SK-N-SH treated with all-trans-retinoic acid at 6 μM for 48 hours (cell line): ENCODE data around the gene HES4.

Experiments
- ATAC-seq: fragments of 200-7000 bp; cut with Tn5 transposase; 3 replicates; pipeline ENCODE4 v1.9.1; 2020; ENCODE audit warnings: mild to moderate bottlenecking, moderate library complexity
- ARNTL ChIP-seq: fragments of 450-650 bp; formaldehyde crosslinking; IDR thresholded peaks from 2 replicates; pipeline ENCODE4 v1.5.0; 2020; ENCODE audit warnings: low read depth, mild to moderate bottlenecking, moderate library complexity, borderline replicate concordance
- BACH2 ChIP-seq: fragments of 250-450 bp; sonication (Bioruptor Pico); IDR thresholded peaks from 2 replicates; pipeline ENCODE4 v1.9.0; 2021; ENCODE audit warnings: mild to moderate bottlenecking, borderline replicate concordance
- CSDC2 ChIP-seq: fragments of 250-450 bp; sonication (Bioruptor Pico); IDR thresholded peaks from 2 replicates; pipeline ENCODE4 v1.5.0; 2020; ENCODE audit warnings: mild to moderate bottlenecking, moderate library complexity
- CSRNP3 ChIP-seq: fragments of 250-450 bp; sonication (Bioruptor Pico); IDR thresholded peaks from 2 replicates; pipeline ENCODE4 v1.5.1; 2021; ENCODE audit warnings: mild to moderate bottlenecking, moderate library complexity
- ESRRG ChIP-seq: fragments of 250-450 bp; sonication (Bioruptor Pico); IDR thresholded peaks from 2 replicates; pipeline ENCODE4 v1.6.1; 2021; ENCODE audit warnings: mild to moderate bottlenecking
- GLIS3 ChIP-seq: fragments of 250-450 bp; sonication (Bioruptor Pico); IDR thresholded peaks from 2 replicates; pipeline ENCODE4 v1.5.0; 2020; ENCODE audit warnings: mild to moderate bottlenecking, moderate library complexity
- ISL1 ChIP-seq: fragments of 250-450 bp; sonication (Bioruptor Pico); IDR thresholded peaks from 2 replicates; pipeline ENCODE4 v2.1.2; 2022; ENCODE audit warnings: mild to moderate bottlenecking, moderate library complexity
- OSR1 ChIP-seq: fragments of 250-450 bp; sonication (Bioruptor Pico); IDR thresholded peaks from 2 replicates; pipeline ENCODE4 v1.8.0; 2022; ENCODE audit warnings: moderate library complexity, mild to moderate bottlenecking, inconsistent platforms
- PATZ1 ChIP-seq: fragments of 250-450 bp; sonication (Bioruptor Pico); IDR thresholded peaks from 2 replicates; pipeline ENCODE4 v1.8.0; 2020; ENCODE audit warnings: mild to moderate bottlenecking, moderate library complexity, borderline replicate concordance
- POU6F1 ChIP-seq: fragments of 250-450 bp; sonication (Bioruptor Pico); IDR thresholded peaks from 2 replicates; pipeline ENCODE4 v1.8.0; 2021; ENCODE audit warnings: low read depth, mild to moderate bottlenecking, moderate library complexity, borderline replicate concordance
- PPARA ChIP-seq: fragments of 250-450 bp; sonication (Bioruptor Pico); IDR thresholded peaks from 2 replicates; pipeline ENCODE4 v1.5.0; 2020; ENCODE audit warnings: mild to moderate bottlenecking, borderline replicate concordance
- RARB ChIP-seq: fragments of 250-450 bp; sonication (Bioruptor Pico); IDR thresholded peaks from 2 replicates; pipeline ENCODE4 v1.8.0; 2021; ENCODE audit warnings: mild to moderate bottlenecking, moderate library complexity
- SNAI2 ChIP-seq: fragments of 250-450 bp; sonication (Bioruptor Pico); IDR thresholded peaks from 2 replicates; pipeline ENCODE4 v1.5.0; 2020; ENCODE audit warnings: mild to moderate bottlenecking, moderate library complexity
- TCF4 ChIP-seq: fragments of 250-450 bp; sonication (Bioruptor Pico); IDR thresholded peaks from 2 replicates; pipeline ENCODE4 v1.8.0; 2021; ENCODE audit warnings: mild to moderate bottlenecking, moderate library complexity, borderline replicate concordance
- TOX ChIP-seq: fragments of 250-450 bp; sonication (Bioruptor Pico); IDR thresholded peaks from 2 replicates; pipeline ENCODE4 v1.8.0; 2021; ENCODE audit warnings: mild to moderate bottlenecking, moderate library complexity, borderline replicate concordance
- TSHZ2 ChIP-seq: fragments of 250-450 bp; sonication (Bioruptor Pico); IDR thresholded peaks from 2 replicates; pipeline ENCODE4 v1.5.0; 2020; ENCODE audit warnings: mild to moderate bottlenecking, moderate library complexity
- ZC3H10 ChIP-seq: fragments of 250-450 bp; sonication (Bioruptor Pico); IDR thresholded peaks from 2 replicates; pipeline ENCODE4 v1.5.1; 2021; ENCODE audit warnings: mild to moderate bottlenecking, moderate library complexity
- ZFP3 ChIP-seq: fragments of 250-450 bp; sonication (Bioruptor Pico); IDR thresholded peaks from 2 replicates; pipeline ENCODE4 v1.5.0; 2020; ENCODE audit warnings: mild to moderate bottlenecking, moderate library complexity
- ZFP30 ChIP-seq: fragments of 450-650 bp; formaldehyde crosslinking; IDR thresholded peaks from 2 replicates; pipeline ENCODE4 v1.5.0; 2022; ENCODE audit warnings: mild to moderate bottlenecking, moderate library complexity
- ZNF565 ChIP-seq: fragments of 450-650 bp; formaldehyde crosslinking; conservative IDR thresholded peaks from 2 replicates; pipeline ENCODE4 v1.5.0; 2020; ENCODE audit warnings: low read depth, mild to moderate bottlenecking, moderate library complexity
- ZNF70 ChIP-seq: fragments of 450-650 bp; formaldehyde crosslinking; IDR thresholded peaks from 2 replicates; pipeline ENCODE4 v1.5.0; 2020; ENCODE audit warnings: mild to moderate bottlenecking, moderate library complexity
- ZNF8 ChIP-seq: fragments of 450-650 bp; formaldehyde crosslinking; IDR thresholded peaks from 2 replicates; pipeline ENCODE4 v1.5.0; 2020; ENCODE audit warnings: mild to moderate bottlenecking, moderate library complexity

Gene HES4

GRCh38 chr1:980602-981395 lies 19.1 kb downstream of the HES4 start:
- no peak for ATAC-seq
- TF ChIP-seq TOX (CRISPR knock-in tag): no peak
- no peak for TF ChIP-seq TCF4 (CRISPR knock-in tag)

- ATAC-seq: 0 out of 3 replicates have a peak, but pooled peaks have one; percentile 4
- TF ChIP-seq POU6F1 (CRISPR knock-in tag): no peak
- TF ChIP-seq ARNTL (CRISPR knock-in tag): no peak
- no peak for TF ChIP-seq ZNF8 (CRISPR knock-in tag)
- no peak for TF ChIP-seq ESRRG (CRISPR knock-in tag)
- TF ChIP-seq ISL1 (CRISPR knock-in tag): no peak
- TF ChIP-seq BACH2 (CRISPR knock-in tag): no peak
- TF ChIP-seq SNAI2: no peak
- TF ChIP-seq ZFP3: no peak
- no peak for TF ChIP-seq PPARA (CRISPR knock-in tag)
- no peak for TF ChIP-seq TOX (CRISPR knock-in tag)
- TF ChIP-seq OSR1 (CRISPR knock-in tag): no peak
- TF ChIP-seq ZNF565: no peak
- TF ChIP-seq TCF4 (CRISPR knock-in tag): no peak
- no peak for TF ChIP-seq RARB (CRISPR knock-in tag)
- TF ChIP-seq, all 23 proteins: peak for 0
These were observed 19.7 kb downstream of the HES4 start for GRCh38 chr1:980137-980571.

- TF ChIP-seq CSRNP3: no peak
- no peak for TF ChIP-seq OSR1 (CRISPR knock-in tag)
- no peak for TF ChIP-seq TSHZ2
- TF ChIP-seq PPARA (CRISPR knock-in tag): no peak
- no peak for TF ChIP-seq ZC3H10 (CRISPR knock-in tag)
- TF ChIP-seq ISL1 (CRISPR knock-in tag): no peak
- TF ChIP-seq GLIS3 (CRISPR knock-in tag): no peak
- no peak for TF ChIP-seq POU6F1 (CRISPR knock-in tag)
- TF ChIP-seq ZFP30: no peak
- ATAC-seq: no peak
These were observed 20.2 kb downstream of the HES4 start for GRCh38 chr1:979744-980072.

- no peak for ATAC-seq
- TF ChIP-seq PATZ1 (CRISPR knock-in tag) (no peak), SNAI2 (no peak), ZNF70 (CRISPR knock-in tag) (no peak), TOX (CRISPR knock-in tag) (no peak), ZFP30 (no peak), CSDC2 (CRISPR knock-in tag) (no peak), ZFP3 (no peak), CSRNP3 (no peak), OSR1 (CRISPR knock-in tag) (no peak), PPARA (CRISPR knock-in tag) (no peak), RARB (CRISPR knock-in tag) (no peak), ZNF565 (no peak), BACH2 (CRISPR knock-in tag) (no peak), ARNTL (CRISPR knock-in tag) (no peak), ISL1 (CRISPR knock-in tag) (no peak), ZC3H10 (CRISPR knock-in tag) (no peak)
These were observed 20.8 kb downstream of the HES4 start for GRCh38 chr1:978835-979743.
